ENCODE measurements around the gene BAD.
A peak's percentile ranks its signal among the peaks of the same experiment; 100 is the strongest.
"Not testable (repeated sequence)": the region's sequence is repeated elsewhere in the genome, so short reads cannot be mapped to it uniquely, and the experiment has no call there.

The BAD gene

GRCh38 chr11:64284048-64284961, at the start of gene BAD:
Gene BAD (minus strand): TSS chr11:64284665. CDS start chr11:64284368, 297 bp downstream.
- peak; percentile 90 for DNase-seq

GRCh38 chr11:64333556-64333955, 49.1 kb upstream of the BAD start:
- no peak for DNase-seq

- DNase-seq: peak; percentile 82
These were observed 47.3 kb upstream of the BAD start for GRCh38 chr11:64331569-64332371.

- DNase-seq: no peak
These were observed 46.4 kb upstream of the BAD start for GRCh38 chr11:64330888-64331287.

- DNase-seq: no peak
These were observed 43.5 kb upstream of the BAD start for GRCh38 chr11:64327993-64328392.

- no peak for DNase-seq
These were observed 42.9 kb upstream of the BAD start for GRCh38 chr11:64327375-64327774.

- no peak for DNase-seq
These were observed 40.4 kb upstream of the BAD start for GRCh38 chr11:64324692-64325469.

- DNase-seq: not testable (repeated sequence)
These were observed 39.5 kb upstream of the BAD start for GRCh38 chr11:64323984-64324383.

- DNase-seq: no peak
These were observed 38.9 kb upstream of the BAD start for GRCh38 chr11:64323373-64323772.

- DNase-seq: no peak
These were observed 38.4 kb upstream of the BAD start for GRCh38 chr11:64322925-64323260.

GRCh38 chr11:64321533-64321932, 37.1 kb upstream of the BAD start:
- DNase-seq: peak; percentile 73

- no peak for DNase-seq
These were observed 36.6 kb upstream of the BAD start for GRCh38 chr11:64321026-64321425.

GRCh38 chr11:64320556-64320955, 36.1 kb upstream of the BAD start:
- DNase-seq: no peak

- no peak for DNase-seq
These were observed 34.6 kb upstream of the BAD start for GRCh38 chr11:64318766-64319761.

- peak; percentile 97 for DNase-seq
These were observed 33.7 kb upstream of the BAD start, which contains the start of gene PRDX5 for GRCh38 chr11:64317961-64318765. Gene PRDX5 (plus strand): TSS chr11:64318121. CDS start chr11:64318216, 95 bp downstream.

GRCh38 chr11:64317325-64317960, 33.0 kb upstream of the BAD start, which contains the start of gene TRMT112:
Gene TRMT112 (minus strand): TSS chr11:64317559. CDS start chr11:64317526, 33 bp downstream.
- peak; percentile 98 for DNase-seq

GRCh38 chr11:64316672-64317324, 32.3 kb upstream of the BAD start:
- peak; percentile 73 for DNase-seq

GRCh38 chr11:64315667-64316526, 31.4 kb upstream of the BAD start:
- not testable (repeated sequence) for DNase-seq
